Endothelial cell of umbilical vein (primary cell): ENCODE results near the gene MYRFL.

ENCODE experiments used
- EZH2 ChIP-seq: IDR thresholded peaks from 2 replicates; pipeline ENCODE4 v1.6.1; 2012; ENCODE audit warnings: borderline replicate concordance, low read depth, mild to moderate bottlenecking, moderate library complexity, low read length, inconsistent platforms; ENCODE audit not compliant: severe bottlenecking
- JUN ChIP-seq: IDR thresholded peaks from 2 replicates; pipeline ENCODE4 v1.6.1; 2011; ENCODE audit warnings: borderline replicate concordance, low read depth; ENCODE audit not compliant: insufficient read length, insufficient read depth
- POLR2A ChIP-seq: IDR thresholded peaks from 2 replicates; pipeline ENCODE4 v1.6.1; 2012; ENCODE audit warnings: low read depth, mild to moderate bottlenecking, control low read depth, low read length
- POLR2AphosphoS5 ChIP-seq: IDR thresholded peaks from 2 replicates; pipeline ENCODE4 v1.6.1; 2012; ENCODE audit warnings: low read depth, mild to moderate bottlenecking, control low read depth, low read length, moderate library complexity; ENCODE audit not compliant: insufficient read depth
- TF ChIP-seq, protein P1 (sequence below), 2 donors: IDR thresholded peaks; 1 replicate in 1 of 2; 2 replicates in 1 of 2; pipeline ENCODE4 v1.5.1; 2011; ENCODE audit warnings: low read length in 2 of 2, mild to moderate bottlenecking in 2 of 2, moderate library complexity in 2 of 2, control low read depth in 1 of 2, inconsistent platforms in 1 of 2, low read depth in 1 of 2; ENCODE audit not compliant: insufficient read depth in 1 of 2; ENCODE audit errors: extremely low read depth in 1 of 2

DNA sequence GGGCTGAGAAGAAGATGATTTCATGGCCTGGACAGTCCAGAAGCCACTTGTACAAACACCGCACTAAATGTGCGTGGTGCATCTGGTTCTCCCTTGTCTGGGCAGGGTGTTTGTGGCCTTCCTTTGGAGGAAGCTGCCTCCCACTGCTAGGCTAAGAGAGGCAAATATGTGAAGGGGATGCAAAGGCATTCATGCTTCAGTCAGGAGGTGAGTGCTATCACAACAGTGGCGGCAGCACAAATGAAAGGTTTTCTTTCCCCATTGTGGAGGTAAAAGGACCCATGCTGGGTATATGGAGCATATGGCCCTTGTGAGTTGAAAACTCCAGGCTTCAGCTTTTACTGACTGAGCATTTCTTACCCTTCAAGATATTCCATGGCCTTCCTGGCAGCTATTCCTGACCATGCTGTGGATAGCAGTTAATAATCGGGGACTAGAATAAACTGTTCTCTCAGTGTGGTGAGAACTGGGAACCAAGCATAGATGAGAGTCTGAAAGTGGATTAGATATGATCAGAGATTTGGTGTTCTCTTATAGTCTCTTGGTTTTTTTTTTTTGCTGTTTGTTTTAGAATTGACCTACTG is 69.9 kb downstream of the MYRFL start:
- TF ChIP-seq POLR2A (no peak), JUN (no peak), EZH2 (no peak), POLR2AphosphoS5 (no peak)
- TF ChIP-seq, protein P1, sequence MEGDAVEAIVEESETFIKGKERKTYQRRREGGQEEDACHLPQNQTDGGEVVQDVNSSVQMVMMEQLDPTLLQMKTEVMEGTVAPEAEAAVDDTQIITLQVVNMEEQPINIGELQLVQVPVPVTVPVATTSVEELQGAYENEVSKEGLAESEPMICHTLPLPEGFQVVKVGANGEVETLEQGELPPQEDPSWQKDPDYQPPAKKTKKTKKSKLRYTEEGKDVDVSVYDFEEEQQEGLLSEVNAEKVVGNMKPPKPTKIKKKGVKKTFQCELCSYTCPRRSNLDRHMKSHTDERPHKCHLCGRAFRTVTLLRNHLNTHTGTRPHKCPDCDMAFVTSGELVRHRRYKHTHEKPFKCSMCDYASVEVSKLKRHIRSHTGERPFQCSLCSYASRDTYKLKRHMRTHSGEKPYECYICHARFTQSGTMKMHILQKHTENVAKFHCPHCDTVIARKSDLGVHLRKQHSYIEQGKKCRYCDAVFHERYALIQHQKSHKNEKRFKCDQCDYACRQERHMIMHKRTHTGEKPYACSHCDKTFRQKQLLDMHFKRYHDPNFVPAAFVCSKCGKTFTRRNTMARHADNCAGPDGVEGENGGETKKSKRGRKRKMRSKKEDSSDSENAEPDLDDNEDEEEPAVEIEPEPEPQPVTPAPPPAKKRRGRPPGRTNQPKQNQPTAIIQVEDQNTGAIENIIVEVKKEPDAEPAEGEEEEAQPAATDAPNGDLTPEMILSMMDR (IDR thresholded peaks at IDR 0.05; ENCODE audit: extremely low read depth in 1 of 2, insufficient read depth in 1 of 2, low read depth in 1 of 2, low read length in 2 of 2) = no peak
